Activated CD8-positive, alpha-beta T cell treated with anti-CD3 and anti-CD28 coated beads for 36 hours (primary cell): ENCODE measurements around the gene E2F2. TPM values are rescaled to one million over a fixed set of nuclear protein-coding genes. Genes with fewer than 3 reads are reported as not detected.

ENCODE experiments used
- ATAC-seq: fragments of 200-7000 bp; cut with Tn5 transposase; one replicate; pipeline ENCODE4 v1.10.0; 2021; ENCODE audit warnings: mild to moderate bottlenecking, moderate library complexity
- CTCF ChIA-PET: fragments of 350-600 bp; sonication (Branson Sonifier 250); formaldehyde crosslinking; loops from one replicate; lab custom pipeline; 2021; ENCODE audit warnings: antibody characterized with exemption; lab: Charles Lee
- POLR2A ChIA-PET: fragments of 350-600 bp; sonication (Branson Sonifier 250); formaldehyde crosslinking; loops from one replicate; lab custom pipeline; 2021; ENCODE audit warnings: antibody characterized with exemption; lab: Charles Lee
- DNase-seq: peaks from one replicate; pipeline ENCODE4 v3.0.0-alpha.2; 2020
- H3K27ac Mint-ChIP-seq: one replicate; pipeline ENCODE4 v1.8.0; 2021; ENCODE audit warnings: mild to moderate bottlenecking, mixed read lengths
- H3K27me3 Mint-ChIP-seq: one replicate; pipeline ENCODE4 v1.8.0; 2021; ENCODE audit warnings: mixed read lengths
- H3K36me3 Mint-ChIP-seq: one replicate; pipeline ENCODE4 v1.8.0; 2021; ENCODE audit warnings: low read depth, mixed read lengths
- H3K4me1 Mint-ChIP-seq: one replicate; pipeline ENCODE4 v1.8.0; 2021; ENCODE audit warnings: low read depth, mixed read lengths
- H3K4me3 Mint-ChIP-seq: one replicate; pipeline ENCODE4 v1.8.0; 2021; ENCODE audit warnings: mild to moderate bottlenecking, moderate library complexity, mixed read lengths
- H3K9me3 Mint-ChIP-seq: one replicate; pipeline ENCODE4 v1.8.0; 2021; ENCODE audit warnings: mixed read lengths
- intact Hi-C: fragments of 100-400 bp; cut with micrococcal nuclease; formaldehyde crosslinking; loops from one replicate; pipeline ENCODE4 v1.10.0; 2022
- total RNA-seq, 2 experiments: library from RNA; stranded (reverse); gene quantifications; one replicate each; pipeline ENCODE4 v1.2.3, GENCODE V29; 2021
- TF ChIP-seq, protein P1 (sequence below): fragments of 200-600 bp; IDR thresholded peaks from one replicate; pipeline ENCODE4 v1.8.0; 2022; ENCODE audit warnings: antibody characterized with exemption, mild to moderate bottlenecking

Gene E2F2
- total RNA-seq, 2 experiments from 2014 or later, result 23.7 to 25.3 TPM

DNA sequence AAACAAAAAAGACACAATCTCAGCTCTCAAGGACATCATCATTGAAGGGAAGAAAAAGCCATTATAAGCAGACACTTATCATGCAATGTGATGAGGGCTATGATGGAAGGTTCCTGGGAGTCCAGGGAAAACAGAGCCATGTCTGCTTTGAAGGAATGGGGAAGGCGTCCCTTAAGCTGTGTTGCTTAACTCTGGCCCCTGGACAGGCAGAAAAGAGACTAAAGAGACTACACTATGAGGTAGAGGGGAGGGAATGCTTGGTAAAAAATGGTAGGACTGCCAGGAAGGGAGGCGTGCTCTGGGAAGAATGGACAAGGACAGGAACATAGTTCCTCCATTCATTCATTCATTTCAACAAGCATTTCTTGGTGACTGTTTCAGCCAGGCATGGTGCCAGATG is 68.3 kb downstream of the E2F2 start:
- H3K27ac Mint-ChIP-seq, result no peak overlapping the region
- intact Hi-C loops, result no loop called here
- no peak overlapping the region for H3K4me3 Mint-ChIP-seq
- ChIA-PET POLR2A (interaction anchor here (0.9 kb wide), 1 partner anchor 11 kb away, joined by 3 read pairs; no protein-coding TSS in a partner anchor), CTCF (interaction anchor here (1.0 to 3.1 kb wide), 3 partner anchors 17 to 34 kb away, joined by 3 to 10 read pairs (median 3); no protein-coding TSS in a partner anchor)
- ATAC-seq (no peak), DNase-seq (no peak)
- H3K36me3 Mint-ChIP-seq, result no peaks in the 10 kb centered on the region
- no peaks in the 10 kb centered on the region for H3K27me3 Mint-ChIP-seq
- TF ChIP-seq, protein P1, sequence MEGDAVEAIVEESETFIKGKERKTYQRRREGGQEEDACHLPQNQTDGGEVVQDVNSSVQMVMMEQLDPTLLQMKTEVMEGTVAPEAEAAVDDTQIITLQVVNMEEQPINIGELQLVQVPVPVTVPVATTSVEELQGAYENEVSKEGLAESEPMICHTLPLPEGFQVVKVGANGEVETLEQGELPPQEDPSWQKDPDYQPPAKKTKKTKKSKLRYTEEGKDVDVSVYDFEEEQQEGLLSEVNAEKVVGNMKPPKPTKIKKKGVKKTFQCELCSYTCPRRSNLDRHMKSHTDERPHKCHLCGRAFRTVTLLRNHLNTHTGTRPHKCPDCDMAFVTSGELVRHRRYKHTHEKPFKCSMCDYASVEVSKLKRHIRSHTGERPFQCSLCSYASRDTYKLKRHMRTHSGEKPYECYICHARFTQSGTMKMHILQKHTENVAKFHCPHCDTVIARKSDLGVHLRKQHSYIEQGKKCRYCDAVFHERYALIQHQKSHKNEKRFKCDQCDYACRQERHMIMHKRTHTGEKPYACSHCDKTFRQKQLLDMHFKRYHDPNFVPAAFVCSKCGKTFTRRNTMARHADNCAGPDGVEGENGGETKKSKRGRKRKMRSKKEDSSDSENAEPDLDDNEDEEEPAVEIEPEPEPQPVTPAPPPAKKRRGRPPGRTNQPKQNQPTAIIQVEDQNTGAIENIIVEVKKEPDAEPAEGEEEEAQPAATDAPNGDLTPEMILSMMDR, result no peak
- no peaks in the 10 kb centered on the region for H3K4me1 Mint-ChIP-seq
- H3K9me3 Mint-ChIP-seq, result no peaks in the 10 kb centered on the region

DNA sequence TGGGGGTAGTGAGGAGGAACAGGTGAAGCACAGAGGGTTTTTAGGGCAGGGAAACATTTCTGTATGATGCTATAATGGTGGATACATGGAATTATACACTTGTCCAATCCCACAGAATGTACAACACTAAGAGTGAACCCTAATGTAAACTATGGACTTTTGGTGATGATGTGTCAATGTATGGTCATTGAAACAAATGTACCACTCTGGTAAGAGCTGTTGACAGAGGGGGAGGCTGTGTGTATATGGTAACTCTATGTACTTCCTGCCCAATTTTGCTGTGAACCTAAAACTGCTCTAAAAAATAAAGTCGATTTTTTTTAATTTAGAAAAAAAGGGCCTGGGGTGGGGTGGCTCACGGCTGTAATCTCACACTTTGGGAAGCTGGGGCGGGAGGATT is 70.0 kb downstream of the E2F2 start:
- Mint-ChIP-seq H3K4me1 (no peaks in the 10 kb centered on the region), H3K27me3 (no peaks in the 10 kb centered on the region), H3K4me3 (no peak overlapping the region), H3K9me3 (no peaks in the 10 kb centered on the region), H3K27ac (no peak overlapping the region), H3K36me3 (no peaks in the 10 kb centered on the region)
- TF ChIP-seq, protein P1, result no peak
- DNase-seq, result no peak
- ATAC-seq, result no peak
- POLR2A ChIA-PET, result no interaction called here
- CTCF ChIA-PET, result interaction anchor here (0.9 to 3.1 kb wide), 3 partner anchors 36 to 78 kb away, joined by 3 to 10 read pairs (median 3); no protein-coding TSS in a partner anchor
- intact Hi-C loops, result no loop called here

DNA sequence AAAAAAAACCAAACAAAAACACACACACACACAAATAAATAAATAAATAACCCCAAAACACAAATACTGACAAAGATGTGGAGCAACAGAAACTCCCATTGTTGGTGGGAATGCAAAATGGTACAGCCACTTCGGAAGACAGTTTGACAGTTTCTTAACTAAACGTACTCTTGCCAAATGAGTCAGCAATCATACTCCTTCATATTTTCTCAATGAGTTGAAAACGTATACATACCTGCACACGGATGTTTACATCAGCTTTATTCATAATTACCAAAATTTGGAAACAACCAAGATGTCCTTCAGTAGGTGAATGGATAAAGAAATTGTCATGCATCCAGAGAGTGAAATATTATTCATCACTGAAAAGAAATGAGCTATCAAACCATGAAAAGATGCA is 70.5 kb downstream of the E2F2 start:
- DNase-seq, result no peak
- Mint-ChIP-seq H3K4me1 (no peaks in the 10 kb centered on the region), H3K9me3 (no peaks in the 10 kb centered on the region), H3K4me3 (no peak overlapping the region), H3K27me3 (no peaks in the 10 kb centered on the region), H3K27ac (no peak overlapping the region), H3K36me3 (no peaks in the 10 kb centered on the region)
- CTCF ChIA-PET, result interaction anchor here (0.9 to 3.1 kb wide), 3 partner anchors 37 to 79 kb away, joined by 3 to 10 read pairs (median 3); no protein-coding TSS in a partner anchor
- intact Hi-C loops, result no loop called here
- TF ChIP-seq, protein P1, result no peak
- no peak for ATAC-seq
- POLR2A ChIA-PET, result no interaction called here

DNA sequence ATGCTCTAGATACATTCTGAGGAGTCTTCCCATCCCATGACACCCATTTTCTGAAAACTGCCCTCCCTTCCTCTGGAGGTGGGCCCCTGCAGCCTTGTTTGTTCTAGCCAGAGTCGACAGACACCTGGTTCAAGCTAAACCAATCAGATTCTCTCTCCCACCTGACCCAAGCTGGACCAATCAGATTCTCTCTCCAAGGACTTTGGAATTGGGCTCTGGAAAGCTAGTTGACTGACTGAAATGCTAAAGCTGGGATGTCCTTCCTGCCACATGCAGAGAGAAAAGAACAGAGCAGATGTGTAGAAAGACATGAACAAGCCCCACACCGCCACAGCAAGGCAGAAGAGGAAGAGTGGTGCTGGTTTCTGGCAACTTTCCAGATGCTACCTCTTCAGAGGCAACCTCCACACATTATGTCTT is 71.7 kb downstream of the E2F2 start:
- CTCF ChIA-PET, result interaction anchor here (0.9 to 1.2 kb wide), 2 partner anchors 37 to 199 kb away, joined by 3 read pairs; no protein-coding TSS in a partner anchor
- Mint-ChIP-seq H3K27ac (no peak overlapping the region), H3K4me3 (no peak overlapping the region), H3K9me3 (no peaks in the 10 kb centered on the region), H3K36me3 (no peaks in the 10 kb centered on the region), H3K27me3 (no peaks in the 10 kb centered on the region), H3K4me1 (no peaks in the 10 kb centered on the region)
- ATAC-seq (no peak), DNase-seq (no peak)
- TF ChIP-seq, protein P1, result no peak
- POLR2A ChIA-PET, result no interaction called here
- intact Hi-C loops, result no loop called here

Other genes with a start within 250 kb of the E2F2 start
- 100 to 1,000 TPM; 190 to 203 TPM for gene HNRNPR, start 186.9 kb downstream of the E2F2 start, total RNA-seq
- gene ZNF436, start 161.4 kb downstream of the E2F2 start, total RNA-seq, result 1 to 10 TPM; 5.8 to 7.2 TPM
- 1 to 10 TPM; 7.0 to 8.3 TPM for gene TCEA3, start 106.5 kb downstream of the E2F2 start, total RNA-seq
- gene ASAP3, start 47.1 kb downstream of the E2F2 start, total RNA-seq, result under 1 TPM; 0.29 to 0.74 TPM
- gene ID3, start 28.3 kb upstream of the E2F2 start, total RNA-seq, result 10 to 100 TPM; 70.4 to 74.3 TPM
- gene RPL11, start 160.6 kb upstream of the E2F2 start, total RNA-seq, result 1,000 to 10,000 TPM; 1,493 to 1,569 TPM
- gene ELOA, start 212.2 kb upstream of the E2F2 start, total RNA-seq, result 10 to 100 TPM; 29.7 to 29.9 TPM
- gene PITHD1, start 247.2 kb upstream of the E2F2 start, total RNA-seq, result 10 to 100 TPM; 65.8 to 65.9 TPM